ENCODE data around the gene AFG3L2.

Gene AFG3L2

DNA sequence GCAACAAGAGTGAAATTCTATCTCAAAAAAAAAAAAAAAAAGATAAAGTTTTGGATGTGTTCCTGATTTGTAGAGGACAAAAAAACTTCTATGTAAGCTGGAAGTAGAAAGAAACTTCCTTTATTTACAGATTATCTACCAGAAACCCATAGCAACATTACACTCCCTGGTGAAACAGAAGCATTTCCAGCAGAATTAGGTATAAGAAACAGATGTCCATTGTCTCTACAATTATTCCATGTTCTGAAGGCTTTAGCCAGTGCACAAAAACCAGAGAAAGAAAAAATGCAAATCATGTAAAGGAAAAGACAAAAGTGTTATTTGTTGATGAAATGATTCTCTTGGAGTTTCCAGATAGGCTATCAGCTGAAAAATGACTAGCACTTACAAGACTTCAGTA is 64.1 kb downstream of the AFG3L2 start:
- peaks cover 11% of the 10 kb centered on the region for H3K9me3 ChIP-seq (ENCODE audit: low read length)
- no peaks in the 10 kb centered on the region for H3K4me1 ChIP-seq (ENCODE audit: insufficient read depth, low read length, severe bottlenecking)
- no peaks in the 10 kb centered on the region for H4K20me1 ChIP-seq (ENCODE audit: insufficient read depth, low read length)
- no peaks in the 10 kb centered on the region for H3F3A ChIP-seq (ENCODE audit: insufficient read depth, low read length)
- no peak overlapping the region for H3K27ac ChIP-seq (ENCODE audit: low read depth, low read length, poor library complexity, severe bottlenecking)
- H2AFZ ChIP-seq (ENCODE audit: low read length) = no peak overlapping the region
- H3K36me3 ChIP-seq (ENCODE audit: insufficient read depth, low read length) = no peaks in the 10 kb centered on the region; the same call in 1 of the 2 replicates
- peaks cover 15% of the 10 kb centered on the region; the same call in 1 of the 2 replicates for H3K27me3 ChIP-seq (ENCODE audit: insufficient read depth, low read length)
- TF ChIP-seq EZH2 (IDR thresholded peaks at IDR 0.05; ENCODE audit: borderline replicate concordance, low read length) = no peak
- TF ChIP-seq, protein P1, sequence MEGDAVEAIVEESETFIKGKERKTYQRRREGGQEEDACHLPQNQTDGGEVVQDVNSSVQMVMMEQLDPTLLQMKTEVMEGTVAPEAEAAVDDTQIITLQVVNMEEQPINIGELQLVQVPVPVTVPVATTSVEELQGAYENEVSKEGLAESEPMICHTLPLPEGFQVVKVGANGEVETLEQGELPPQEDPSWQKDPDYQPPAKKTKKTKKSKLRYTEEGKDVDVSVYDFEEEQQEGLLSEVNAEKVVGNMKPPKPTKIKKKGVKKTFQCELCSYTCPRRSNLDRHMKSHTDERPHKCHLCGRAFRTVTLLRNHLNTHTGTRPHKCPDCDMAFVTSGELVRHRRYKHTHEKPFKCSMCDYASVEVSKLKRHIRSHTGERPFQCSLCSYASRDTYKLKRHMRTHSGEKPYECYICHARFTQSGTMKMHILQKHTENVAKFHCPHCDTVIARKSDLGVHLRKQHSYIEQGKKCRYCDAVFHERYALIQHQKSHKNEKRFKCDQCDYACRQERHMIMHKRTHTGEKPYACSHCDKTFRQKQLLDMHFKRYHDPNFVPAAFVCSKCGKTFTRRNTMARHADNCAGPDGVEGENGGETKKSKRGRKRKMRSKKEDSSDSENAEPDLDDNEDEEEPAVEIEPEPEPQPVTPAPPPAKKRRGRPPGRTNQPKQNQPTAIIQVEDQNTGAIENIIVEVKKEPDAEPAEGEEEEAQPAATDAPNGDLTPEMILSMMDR (IDR thresholded peaks at IDR 0.05; ENCODE audit: low read length) = no peak
- H3K9me2 ChIP-seq (ENCODE audit: low read depth, low read length) = no peaks in the 10 kb centered on the region
- no peak overlapping the region for H3K9ac ChIP-seq (ENCODE audit: low read length)
- H3K4me3 ChIP-seq (ENCODE audit: low read depth, low read length, poor library complexity, severe bottlenecking) = no peak overlapping the region
- H3K79me2 ChIP-seq (ENCODE audit: insufficient read depth, low read length) = no peaks in the 10 kb centered on the region
- H3K4me2 ChIP-seq (ENCODE audit: low read length) = no peak overlapping the region

DNA sequence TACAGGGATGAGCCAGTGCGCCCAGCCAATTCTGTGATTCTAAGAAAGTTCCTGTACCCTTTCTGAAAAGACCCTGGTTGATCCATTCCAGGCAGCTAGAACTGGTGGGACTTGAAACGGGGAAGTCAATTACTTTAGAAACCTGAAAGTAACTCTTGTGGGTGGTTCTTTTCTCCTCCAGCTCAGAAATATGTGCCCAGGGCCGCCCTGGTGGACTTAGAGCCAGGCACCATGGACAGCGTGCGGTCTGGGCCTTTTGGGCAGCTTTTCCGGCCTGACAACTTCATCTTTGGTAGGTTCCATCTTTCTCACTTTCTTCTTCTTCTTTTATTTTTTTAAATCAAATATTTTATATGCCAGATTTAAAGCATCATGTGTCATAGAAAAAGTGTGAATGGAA is 66.3 kb downstream of the AFG3L2 start:
- no peak overlapping the region for H3K4me2 ChIP-seq (ENCODE audit: low read length)
- no peak overlapping the region for H2AFZ ChIP-seq (ENCODE audit: low read length)
- H3K79me2 ChIP-seq (ENCODE audit: insufficient read depth, low read length) = no peaks in the 10 kb centered on the region
- H3K36me3 ChIP-seq (ENCODE audit: insufficient read depth, low read length) = no peaks in the 10 kb centered on the region; the same call in 1 of the 2 replicates
- peaks cover 11% of the 10 kb centered on the region for H3K9me3 ChIP-seq (ENCODE audit: low read length)
- H3K27ac ChIP-seq (ENCODE audit: low read depth, low read length, poor library complexity, severe bottlenecking) = no peak overlapping the region
- TF ChIP-seq, protein P1 (IDR thresholded peaks at IDR 0.05; ENCODE audit: low read length) = no peak
- no peak for TF ChIP-seq EZH2 (IDR thresholded peaks at IDR 0.05; ENCODE audit: borderline replicate concordance, low read length)
- H3K9ac ChIP-seq (ENCODE audit: low read length) = no peak overlapping the region
- no peaks in the 10 kb centered on the region for H4K20me1 ChIP-seq (ENCODE audit: insufficient read depth, low read length)
- H3K9me2 ChIP-seq (ENCODE audit: low read depth, low read length) = no peaks in the 10 kb centered on the region
- peaks cover 28% of the 10 kb centered on the region; the same call in 1 of the 2 replicates for H3K27me3 ChIP-seq (ENCODE audit: insufficient read depth, low read length)
- H3K4me3 ChIP-seq (ENCODE audit: low read depth, low read length, poor library complexity, severe bottlenecking) = no peak overlapping the region
- H3K4me1 ChIP-seq (ENCODE audit: insufficient read depth, low read length, severe bottlenecking) = no peaks in the 10 kb centered on the region
- no peaks in the 10 kb centered on the region for H3F3A ChIP-seq (ENCODE audit: insufficient read depth, low read length)

DNA sequence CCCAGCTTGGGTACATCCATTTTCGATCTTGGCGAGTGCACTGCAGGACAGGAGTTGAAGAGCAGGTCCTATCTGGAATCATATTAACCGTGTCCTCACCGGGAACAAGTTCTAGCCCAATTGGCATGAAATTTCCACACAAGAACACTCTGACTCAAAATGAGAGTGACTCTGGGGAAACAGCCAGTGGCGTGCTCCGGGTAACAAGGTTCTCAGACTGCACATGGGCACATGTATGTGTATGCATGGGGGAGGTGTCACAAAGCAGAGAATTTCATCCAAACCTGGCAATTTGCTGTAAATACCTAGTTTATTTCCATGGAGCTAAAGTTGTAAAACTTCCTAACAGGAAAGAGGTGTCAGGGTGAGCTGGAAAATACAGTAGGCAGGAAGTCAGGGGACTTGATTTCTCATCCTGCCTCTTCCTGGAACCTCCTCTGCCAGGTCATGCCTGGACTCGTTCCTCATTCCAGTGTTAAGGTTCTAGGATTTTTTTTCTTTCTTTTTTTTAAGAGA is 67.3 kb downstream of the AFG3L2 start:
- H3K4me1 ChIP-seq (ENCODE audit: insufficient read depth, low read length, severe bottlenecking) = no peaks in the 10 kb centered on the region
- no peaks in the 10 kb centered on the region; the same call in 1 of the 2 replicates for H3K36me3 ChIP-seq (ENCODE audit: insufficient read depth, low read length)
- no peak overlapping the region for H2AFZ ChIP-seq (ENCODE audit: low read length)
- H3K27me3 ChIP-seq (ENCODE audit: insufficient read depth, low read length) = peaks cover 28% of the 10 kb centered on the region; the same call in 1 of the 2 replicates
- no peaks in the 10 kb centered on the region for H3F3A ChIP-seq (ENCODE audit: insufficient read depth, low read length)
- H3K9ac ChIP-seq (ENCODE audit: low read length) = no peak overlapping the region
- H3K9me2 ChIP-seq (ENCODE audit: low read depth, low read length) = no peaks in the 10 kb centered on the region
- H3K79me2 ChIP-seq (ENCODE audit: insufficient read depth, low read length) = no peaks in the 10 kb centered on the region
- peaks cover 11% of the 10 kb centered on the region for H3K9me3 ChIP-seq (ENCODE audit: low read length)
- no peak for TF ChIP-seq EZH2 (IDR thresholded peaks at IDR 0.05; ENCODE audit: borderline replicate concordance, low read length)
- TF ChIP-seq, protein P1 (IDR thresholded peaks at IDR 0.05; ENCODE audit: low read length) = no peak
- no peak overlapping the region for H3K4me2 ChIP-seq (ENCODE audit: low read length)
- no peak overlapping the region for H3K27ac ChIP-seq (ENCODE audit: low read depth, low read length, poor library complexity, severe bottlenecking)
- no peak overlapping the region for H3K4me3 ChIP-seq (ENCODE audit: low read depth, low read length, poor library complexity, severe bottlenecking)
- no peaks in the 10 kb centered on the region for H4K20me1 ChIP-seq (ENCODE audit: insufficient read depth, low read length)

Data from OCI-LY1 (cell line).